Activated CD4-positive, alpha-beta T cell treated with anti-CD3 and anti-CD28 coated beads, Interleukin-2, amount 50 U/mL, for 24 hours (primary cell): ENCODE results near the gene USP10.

Experiments
- DNase-seq, 2 donors: peaks; one replicate each; pipeline ENCODE4 v3.0.0-alpha.2; 2020; ENCODE audit warnings: low read depth in 1 of 2, low spot score in 1 of 2

Gene USP10

DNA sequence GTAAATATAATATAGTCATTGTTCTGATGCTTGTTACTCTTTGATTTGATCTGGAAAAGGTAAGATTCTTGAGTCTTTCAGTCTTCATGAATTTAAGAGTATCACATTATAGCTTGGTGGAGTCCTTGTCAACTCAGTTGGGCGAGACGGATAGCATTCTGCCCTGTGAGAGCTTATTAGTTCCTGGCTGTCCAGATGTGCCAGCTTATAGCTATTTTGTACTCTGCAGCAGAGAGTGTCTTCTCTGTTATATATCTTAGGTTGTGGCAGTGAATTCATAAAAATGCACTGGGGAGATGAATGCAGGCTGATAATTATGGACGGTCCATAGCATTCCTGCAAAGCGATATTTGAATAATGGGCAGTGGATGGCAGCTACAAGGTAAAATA lies 69.0 kb downstream of the USP10 start:
- no peak for DNase-seq

DNA sequence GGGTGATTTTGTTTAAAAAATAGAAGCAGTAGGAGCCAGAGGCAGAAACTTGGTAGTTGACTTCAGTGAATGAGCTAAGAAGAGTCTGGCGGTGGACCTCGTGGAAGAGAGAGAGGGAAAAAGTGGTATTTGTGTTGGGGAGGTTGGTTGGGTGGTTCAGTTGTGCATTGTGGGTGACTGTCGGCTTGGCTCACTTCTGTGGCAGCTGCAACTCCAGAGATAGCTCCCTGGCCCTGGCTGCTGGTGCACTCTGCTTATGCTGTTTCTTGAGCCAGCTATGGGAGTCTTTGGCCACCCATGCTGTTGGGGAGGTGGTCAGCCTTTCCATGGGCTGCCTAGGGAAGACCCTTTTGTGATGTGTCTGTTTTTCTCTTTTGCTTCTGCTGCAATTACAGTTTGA lies 69.6 kb downstream of the USP10 start:
- no peak for DNase-seq

DNA sequence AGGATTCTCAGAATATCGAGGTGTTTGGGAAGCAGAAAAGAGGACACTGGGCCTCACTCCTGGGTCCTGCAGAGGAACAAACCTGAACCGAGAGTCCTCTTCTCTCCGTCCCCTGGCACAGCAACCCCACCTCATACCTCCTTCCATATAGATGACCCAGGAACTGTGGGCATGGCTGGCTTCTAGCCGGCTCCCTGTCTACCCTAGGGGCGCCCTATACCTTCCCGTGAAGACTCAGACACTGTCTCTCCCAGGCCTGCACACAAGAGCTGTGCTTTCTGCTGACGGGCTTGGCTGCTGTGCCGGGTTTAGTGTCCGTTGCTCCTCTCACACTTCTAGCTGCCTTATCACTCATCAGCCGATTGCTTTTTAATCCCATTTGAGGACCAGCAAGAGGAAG lies 73.5 kb downstream of the USP10 start:
- no peak for DNase-seq

DNA sequence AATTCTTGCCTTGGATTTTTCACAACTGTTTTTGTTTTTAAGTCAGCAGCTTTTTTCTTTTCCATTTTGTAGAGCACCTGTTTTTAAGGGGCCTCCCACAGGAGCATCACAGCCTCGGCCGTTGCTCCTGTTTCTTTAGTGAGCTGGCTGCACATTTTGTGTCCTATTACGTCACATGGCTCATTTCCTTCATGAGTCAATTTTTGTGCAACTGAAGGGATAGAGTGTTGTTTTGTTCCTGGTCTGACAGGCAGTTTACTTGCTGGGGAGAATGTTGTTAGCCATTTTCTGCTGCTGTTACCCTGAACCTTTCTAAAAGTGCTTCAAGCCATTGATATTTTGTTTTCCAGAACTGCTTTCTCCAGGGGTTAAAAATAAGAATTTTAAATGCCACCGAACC lies 75.0 kb downstream of the USP10 start:
- DNase-seq: no peak

DNA sequence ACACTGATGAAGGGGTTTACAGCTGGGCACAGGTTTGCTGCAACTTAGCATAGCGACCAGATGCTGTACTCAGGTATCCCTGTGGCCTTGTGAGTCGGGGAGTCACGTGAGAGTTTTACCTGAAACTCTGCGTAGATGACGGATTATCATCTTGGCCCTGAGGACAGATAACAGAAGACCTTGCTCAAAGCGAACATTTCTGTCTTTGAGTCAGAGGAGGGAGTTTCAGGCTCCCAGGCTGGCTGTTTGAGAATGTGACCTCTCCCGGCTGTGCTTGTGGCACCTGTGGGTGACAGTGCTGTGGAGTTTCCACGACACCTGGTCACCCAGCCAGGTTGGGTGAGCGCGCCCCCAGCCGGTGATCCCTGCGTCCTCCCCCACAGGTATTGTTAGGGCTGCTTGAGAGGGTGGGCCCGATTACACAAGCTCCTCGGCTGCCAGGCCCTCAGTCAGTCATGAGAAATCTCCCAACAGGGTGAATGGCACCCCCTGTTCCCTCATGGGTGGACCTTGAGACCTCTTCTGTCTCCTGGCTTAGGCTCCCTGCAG lies 75.5 kb downstream of the USP10 start:
- DNase-seq: no peak

DNA sequence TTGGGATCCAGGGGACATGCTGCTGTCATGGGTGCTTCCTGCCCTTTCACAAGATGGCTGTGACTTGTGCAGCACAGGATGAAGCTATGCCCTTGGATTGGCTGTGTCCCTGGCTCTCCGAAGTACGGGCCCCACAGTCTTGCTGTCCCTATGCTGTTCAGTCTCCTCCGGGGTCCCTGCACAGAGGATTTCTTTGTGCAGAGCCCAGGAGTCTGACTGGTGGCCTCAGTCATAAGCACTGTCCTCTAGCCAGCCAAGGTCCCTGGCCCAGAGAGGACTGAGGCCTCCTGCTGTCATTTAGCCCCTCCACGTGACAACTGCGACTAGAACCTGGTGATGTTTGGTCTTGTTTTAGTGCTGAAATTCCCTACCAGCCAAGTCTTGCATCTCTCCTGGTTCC lies 77.6 kb downstream of the USP10 start:
- DNase-seq: no peak

DNA sequence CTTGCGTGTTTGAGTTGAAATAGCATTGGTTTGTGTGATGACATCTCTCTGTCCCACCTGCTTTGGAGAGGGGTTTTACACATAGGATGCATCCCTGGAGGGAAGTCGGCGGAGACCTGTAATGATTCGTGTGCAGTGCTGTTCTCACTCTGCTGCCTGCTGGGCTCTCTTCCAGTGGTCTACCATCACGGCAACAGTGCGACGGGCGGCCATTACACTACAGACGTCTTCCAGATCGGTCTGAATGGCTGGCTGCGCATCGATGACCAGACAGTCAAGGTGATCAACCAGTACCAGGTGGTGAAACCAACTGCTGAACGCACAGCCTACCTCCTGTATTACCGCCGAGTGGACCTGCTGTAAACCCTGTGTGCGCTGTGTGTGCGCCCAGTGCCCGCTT lies 78.9 kb downstream of the USP10 start:
- DNase-seq: no peak

DNA sequence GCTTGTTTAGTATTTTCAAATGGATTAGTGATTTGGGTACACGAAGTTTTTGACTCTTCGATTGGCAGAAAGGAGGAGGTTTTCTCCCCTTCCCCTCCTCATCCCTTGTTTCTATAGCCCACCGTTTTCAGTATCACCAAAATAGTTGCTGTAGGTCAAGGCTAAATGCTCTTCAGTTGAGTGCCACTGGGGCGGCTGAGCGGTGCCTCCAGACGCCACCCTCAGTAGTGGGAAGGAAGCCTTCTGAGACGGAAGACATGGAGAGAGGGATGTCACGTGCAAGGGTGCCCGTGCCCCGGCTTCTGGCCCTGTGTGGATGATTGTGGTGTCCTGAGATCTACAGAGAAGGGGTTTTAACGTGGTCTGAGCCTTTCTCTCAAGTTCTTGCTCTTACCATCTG lies 80.3 kb downstream of the USP10 start:
- no peak for DNase-seq

DNA sequence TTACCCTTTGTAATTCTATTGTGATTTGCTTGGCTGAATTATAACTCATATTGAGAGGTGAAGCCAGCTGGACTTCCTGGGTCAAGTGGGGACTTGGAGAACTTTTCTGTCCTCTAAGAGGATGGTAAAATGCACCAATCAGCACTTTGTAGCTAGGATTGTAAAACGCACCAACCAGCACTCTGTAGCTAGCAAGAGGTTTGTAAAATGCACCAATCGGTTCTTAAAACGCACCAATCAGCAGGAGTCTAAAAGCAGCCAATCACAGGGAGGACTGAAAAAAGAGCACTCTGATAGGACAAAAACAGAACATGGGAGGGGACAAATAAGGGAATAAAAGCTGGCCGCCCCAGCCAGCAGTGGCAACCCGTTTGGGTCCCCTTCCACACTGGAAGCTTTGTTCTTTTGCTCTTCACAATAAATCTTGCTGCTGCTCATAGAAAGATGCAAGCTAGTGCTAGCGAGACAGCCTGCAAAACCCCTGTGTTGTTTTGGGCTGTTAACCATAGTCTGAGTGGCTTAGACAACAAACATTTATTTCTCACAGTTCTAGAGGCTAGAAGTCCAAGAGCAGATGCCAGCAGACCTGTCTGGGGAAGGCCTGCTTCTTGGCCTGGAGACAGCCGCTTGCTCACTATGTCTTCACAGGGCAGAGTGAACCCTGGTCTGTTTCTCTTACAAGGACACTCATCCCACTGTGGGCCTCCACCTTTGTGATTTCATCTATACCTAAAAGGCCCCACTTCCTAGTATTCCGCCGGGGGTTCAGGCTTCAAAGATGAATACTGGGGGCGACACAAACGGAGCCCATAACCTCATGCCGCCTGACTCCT lies 81.0 kb downstream of the USP10 start:
- DNase-seq: no peak

DNA sequence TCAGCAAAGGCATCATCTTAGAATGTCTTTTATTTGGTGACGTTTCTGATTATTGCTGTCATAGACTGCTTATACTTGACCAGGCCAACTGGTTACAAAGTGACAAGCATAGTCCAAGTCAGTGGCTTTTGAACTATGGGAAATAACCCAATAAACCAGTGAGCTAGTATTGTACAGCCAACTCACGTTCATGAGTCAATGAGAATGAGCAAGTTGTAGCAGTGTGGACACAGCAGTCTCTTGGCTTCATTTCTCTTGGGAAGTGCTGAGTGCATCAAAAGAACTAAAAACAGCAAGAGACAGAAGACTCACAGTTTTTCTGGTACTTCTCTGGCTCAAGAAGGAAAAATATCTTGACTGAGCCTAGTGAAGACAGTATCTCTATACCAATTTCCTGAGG lies 83.0 kb downstream of the USP10 start:
- no peak for DNase-seq

DNA sequence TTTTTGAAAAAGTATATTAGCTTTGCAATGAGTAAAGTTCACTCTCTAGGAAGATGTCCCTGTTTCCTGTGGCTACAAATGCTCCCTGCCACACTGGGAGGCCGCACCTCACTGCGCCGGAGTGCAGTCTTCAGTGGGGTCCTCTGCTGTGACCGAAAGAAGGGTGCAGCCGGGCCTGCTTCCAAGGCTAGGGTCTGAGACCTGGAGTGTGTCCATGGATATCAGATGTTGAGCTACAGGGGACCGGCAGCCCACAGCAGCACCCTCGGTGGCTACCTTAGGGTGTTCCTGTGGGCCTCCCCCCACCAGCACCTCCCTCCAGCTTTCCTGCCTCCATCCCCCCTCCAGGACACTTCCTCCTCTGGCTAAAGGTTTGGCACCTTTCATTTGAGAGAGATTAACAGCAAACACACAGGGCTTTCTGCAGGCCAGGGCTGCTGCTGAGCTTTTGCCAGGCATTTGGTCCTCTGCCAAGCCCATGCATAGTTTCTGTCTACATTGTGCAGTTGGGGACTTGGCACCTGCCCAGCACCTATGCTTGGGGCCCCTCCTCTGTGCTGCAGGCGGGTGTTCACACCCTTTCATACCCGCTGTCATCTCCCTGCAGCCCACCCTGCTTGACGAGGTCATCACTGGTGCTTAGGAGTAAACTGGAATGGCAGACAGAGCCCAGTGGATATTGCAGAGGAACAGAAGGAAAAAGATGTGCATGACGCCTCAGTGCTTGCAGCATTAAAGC lies 86.2 kb downstream of the USP10 start:
- no peak for DNase-seq

DNA sequence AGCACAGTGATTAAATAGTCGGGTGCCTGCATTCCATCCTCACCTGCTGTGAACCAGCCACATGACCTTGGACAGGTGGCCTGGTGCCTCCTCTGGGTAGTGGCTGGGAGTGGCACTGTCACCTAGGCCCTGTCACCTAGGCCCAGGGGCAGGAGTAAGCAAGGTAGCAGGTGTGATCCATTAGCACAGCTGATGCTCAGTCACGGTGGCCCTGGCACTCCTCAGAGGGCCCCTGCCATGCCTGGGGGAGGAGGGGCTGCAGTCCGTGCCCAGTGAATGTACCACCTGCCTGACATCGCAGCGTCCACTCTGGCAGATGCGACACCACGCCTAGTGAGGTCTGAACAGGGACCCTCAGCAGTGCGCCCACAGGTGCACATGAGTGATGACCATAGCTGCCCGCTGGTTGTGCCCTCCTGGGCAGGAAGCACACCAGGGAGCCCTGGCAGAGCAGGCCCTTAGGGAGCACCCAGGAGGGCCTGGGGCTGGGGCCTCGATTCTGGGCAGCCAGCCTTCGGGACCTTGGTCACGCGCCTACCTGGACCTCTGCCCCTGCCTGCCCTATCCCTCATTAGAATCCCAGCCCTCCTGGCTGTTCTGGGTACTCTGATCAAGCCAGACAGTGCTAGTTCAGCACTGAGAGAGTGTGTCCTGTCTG lies 86.9 kb downstream of the USP10 start:
- DNase-seq: no peak

DNA sequence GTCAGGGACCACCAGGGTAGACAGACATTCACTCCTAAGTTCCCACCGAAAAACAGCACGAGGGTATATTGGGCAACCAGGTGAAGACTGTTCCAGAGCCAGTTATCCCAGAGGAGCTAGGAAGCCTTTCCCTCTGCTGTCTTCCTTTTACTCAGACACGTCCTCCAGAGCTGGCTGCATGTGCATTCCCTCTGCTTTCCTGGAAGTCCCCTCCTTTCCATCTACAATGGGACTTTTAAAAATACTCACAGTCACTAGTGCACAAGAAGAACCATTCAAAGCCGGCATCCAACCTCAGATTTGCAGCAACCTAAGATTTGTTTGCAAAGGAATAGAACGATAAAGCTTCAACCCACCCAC lies 87.4 kb downstream of the USP10 start:
- DNase-seq: no peak

DNA sequence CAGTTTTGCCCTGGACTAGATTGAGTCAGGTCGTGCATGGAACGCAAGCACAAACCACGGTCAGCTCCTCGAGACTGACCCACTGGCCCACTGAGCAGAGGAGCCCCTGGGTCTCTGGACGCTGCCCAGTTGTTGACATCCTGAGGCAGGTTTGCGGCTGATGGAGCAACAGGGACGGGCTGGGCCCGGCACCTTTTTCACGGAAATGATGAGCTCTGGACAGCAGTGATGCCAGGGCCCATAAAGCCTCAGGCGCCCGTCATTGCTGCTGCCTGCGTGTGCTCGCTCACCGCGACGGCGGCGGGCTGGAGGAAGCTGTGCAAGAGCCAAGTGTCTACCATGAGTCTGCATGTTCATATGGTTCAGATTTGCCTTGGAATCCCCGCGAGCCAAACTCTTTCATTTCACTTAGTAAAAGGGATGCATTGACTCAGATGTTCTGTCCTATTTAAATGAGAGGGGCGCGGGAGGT lies 89.2 kb downstream of the USP10 start:
- DNase-seq: no peak

DNA sequence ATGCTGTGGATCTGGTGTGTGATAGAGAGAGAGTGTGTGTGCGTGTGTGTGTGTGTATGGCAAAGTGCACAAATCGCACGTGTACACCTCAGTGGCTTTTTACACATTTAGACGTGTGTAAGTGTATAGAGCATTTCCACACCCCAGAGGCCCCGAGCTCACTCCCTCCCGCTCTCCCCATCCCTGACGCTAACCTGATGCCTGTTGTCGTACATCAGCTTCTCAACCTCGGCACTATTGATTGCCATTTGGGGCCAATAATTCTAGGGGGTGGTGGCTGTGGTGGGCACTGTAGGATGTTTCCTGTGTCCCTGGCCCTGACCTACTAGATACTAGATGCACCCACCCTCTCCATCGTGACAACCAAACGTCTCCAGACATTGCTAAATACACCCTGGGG lies 89.6 kb downstream of the USP10 start:
- DNase-seq: no peak

DNA sequence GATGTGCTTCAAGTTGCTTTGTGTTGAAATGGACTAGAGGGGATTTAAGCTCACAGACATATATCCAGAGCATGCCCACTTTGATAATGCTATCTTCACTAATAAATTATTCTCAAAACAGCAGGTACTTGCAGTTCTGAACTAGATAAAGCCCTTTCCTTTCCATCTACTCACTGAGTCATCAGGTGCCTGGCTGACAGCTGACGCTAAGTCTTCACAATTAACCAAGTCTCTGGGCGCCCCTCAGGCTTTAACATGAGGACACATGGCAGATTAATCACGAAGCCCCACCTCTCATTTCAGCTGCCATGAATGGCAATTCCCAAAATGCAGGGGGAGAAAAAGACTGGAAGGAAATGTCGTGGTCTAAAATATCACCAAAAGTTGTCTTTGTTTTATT lies 90.5 kb downstream of the USP10 start:
- no peak for DNase-seq

DNA sequence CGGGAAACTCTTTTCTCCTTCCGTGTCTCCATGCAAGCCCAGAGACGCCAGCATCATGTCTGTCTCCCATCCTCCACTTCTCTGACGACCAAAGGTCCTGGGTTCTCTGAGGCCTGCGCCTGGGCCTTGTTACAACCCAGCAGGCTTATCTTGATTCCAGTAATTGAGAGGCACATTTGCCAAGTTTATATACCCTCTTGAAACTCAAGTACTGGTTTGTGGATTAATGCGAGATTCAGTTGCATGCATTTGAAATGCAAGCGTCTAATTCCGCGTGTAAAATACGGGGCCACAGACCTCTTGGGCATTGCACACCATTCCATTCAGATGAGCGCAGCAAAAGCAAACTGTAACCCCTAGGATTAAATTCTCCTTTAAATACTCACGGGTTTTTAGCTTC lies 91.3 kb downstream of the USP10 start:
- DNase-seq: no peak

DNA sequence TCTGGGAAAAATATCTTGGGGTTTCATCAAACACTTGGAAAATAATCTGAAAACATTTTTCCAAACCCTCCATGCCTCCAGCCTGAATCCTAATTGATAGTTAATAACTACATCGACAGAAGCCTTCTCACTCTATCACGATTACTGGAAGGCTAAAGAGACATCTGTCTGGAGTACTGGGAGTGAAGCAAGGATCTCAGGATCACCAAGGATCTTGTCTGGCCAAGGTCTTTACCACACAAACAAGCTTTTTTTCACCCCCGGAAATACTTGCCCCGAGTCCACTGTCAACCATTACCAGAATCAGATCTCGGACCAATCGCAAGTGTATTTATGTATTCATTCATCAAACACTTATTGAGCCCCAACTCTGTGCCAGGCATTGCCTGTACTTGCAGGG lies 91.7 kb downstream of the USP10 start:
- DNase-seq: no peak

DNA sequence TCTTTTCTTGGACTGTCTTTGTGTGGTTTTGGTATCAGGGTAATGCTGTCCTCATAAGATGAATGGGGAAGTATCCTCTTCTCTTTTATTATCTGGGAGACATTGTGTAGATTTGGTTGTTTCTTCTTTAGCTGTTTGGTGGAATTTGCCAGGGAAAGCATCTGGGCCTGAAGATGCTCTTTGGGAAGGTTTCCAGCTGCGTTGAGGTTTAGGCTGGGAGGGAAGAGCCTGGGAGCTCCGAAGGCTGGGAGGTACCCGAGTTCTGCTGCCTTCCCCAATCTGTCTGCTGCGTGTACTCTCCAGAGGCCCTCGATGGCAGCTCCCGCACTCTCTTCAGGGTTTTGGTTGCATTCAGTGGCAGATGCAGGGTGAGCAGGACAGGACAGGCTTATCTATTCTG lies 94.4 kb downstream of the USP10 start:
- no peak for DNase-seq

DNA sequence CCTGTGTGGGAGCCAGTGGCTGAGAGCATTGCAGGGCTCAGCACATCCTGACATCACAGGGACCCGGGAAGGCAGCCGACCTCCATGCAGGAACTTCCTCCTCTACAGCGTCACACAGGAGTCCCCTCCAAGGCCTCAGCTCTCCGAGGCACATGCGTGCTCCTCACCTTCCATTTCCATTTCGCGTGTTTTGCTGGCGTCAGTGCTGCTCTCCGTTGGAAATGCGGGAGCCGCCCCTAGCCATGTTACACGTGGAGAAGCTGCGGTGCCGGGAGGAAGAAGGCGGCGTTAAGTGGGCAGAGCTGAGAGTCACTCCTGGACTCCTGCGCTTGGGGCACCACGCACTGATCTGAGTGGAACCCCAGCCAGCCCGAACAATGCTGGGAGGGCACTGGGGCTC lies 94.8 kb downstream of the USP10 start:
- no peak for DNase-seq

DNA sequence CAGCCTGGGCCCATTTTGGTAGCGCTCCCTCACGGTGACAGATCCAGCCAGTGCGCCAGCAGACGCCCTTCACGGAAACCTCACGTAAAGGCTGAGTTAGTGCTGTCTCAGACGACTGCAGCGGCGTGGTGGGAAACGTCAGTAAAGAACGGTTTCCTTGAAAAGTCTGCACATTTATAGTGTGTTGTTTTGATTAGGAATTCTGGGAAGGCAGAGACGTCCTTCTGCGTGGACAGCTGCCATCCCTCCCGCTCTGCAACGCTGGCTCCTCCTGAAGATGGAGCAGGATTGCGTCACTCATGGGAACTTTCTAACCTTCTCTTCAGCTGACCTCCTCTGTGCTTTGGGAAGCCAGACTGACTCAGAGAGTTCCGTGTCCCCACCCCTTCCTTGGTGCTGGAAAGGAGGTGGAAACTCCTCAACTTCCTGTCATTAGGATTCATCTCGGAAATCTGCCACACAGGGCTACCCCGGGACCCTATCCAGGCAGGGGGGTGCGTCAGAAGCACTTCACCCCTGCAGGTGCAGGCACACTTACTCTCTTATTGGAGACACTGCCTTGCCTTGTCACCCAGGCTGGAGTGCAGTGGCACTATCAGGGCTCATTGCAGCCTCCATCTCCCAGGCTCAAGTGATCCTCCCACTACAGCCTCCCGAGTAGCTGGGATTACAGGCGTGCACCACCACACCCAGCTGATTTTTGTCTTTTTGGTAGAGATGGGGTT lies 95.7 kb downstream of the USP10 start:
- DNase-seq: no peak
